Small intestine (tissue), 16 donors: ENCODE measurements around the gene SURF2. TPM values are rescaled to one million over a fixed set of nuclear protein-coding genes. Genes with fewer than 3 reads are reported as not detected.
"Not testable (repeated sequence)": the region's sequence is repeated elsewhere in the genome, so short reads cannot be mapped to it uniquely, and the experiment has no call there.

Source experiments
- DNase-seq, 2 donors: peaks; one replicate each; pipeline versions ENCODE4 v3.0.0 to v3.0.0-alpha.2; 2013
- FAIRE-seq: peaks from 2 replicates; lab custom pipeline; 2012; peaks lifted over from hg19 to GRCh38; lab: Jason Lieb, UNC
- H3K27ac ChIP-seq, 3 donors: one replicate each; pipeline ENCODE4 v1.5.1; 2013; ENCODE audit warnings: low read length in 2 of 3, mild to moderate bottlenecking in 2 of 3, control low read depth in 1 of 3, inconsistent platforms in 1 of 3, low read depth in 1 of 3, moderate library complexity in 1 of 3
- H3K27me3 ChIP-seq, 3 donors: one replicate each; pipeline ENCODE4 v1.6.1; 2013; ENCODE audit warnings: low read length in 3 of 3, inconsistent platforms in 1 of 3; ENCODE audit not compliant: control insufficient read depth in 3 of 3, insufficient read depth in 3 of 3
- H3K36me3 ChIP-seq, 3 donors: one replicate each; pipeline ENCODE4 v1.6.1; 2013; ENCODE audit warnings: low read length in 3 of 3, inconsistent platforms in 1 of 3, low read depth in 1 of 3, mild to moderate bottlenecking in 1 of 3, moderate library complexity in 1 of 3; ENCODE audit not compliant: control insufficient read depth in 3 of 3, insufficient read depth in 2 of 3
- H3K4me1 ChIP-seq, 3 donors: one replicate each; pipeline ENCODE4 v1.6.1; 2013; ENCODE audit warnings: low read length in 2 of 3, inconsistent platforms in 1 of 3, low read depth in 1 of 3, mild to moderate bottlenecking in 1 of 3, moderate library complexity in 1 of 3; ENCODE audit not compliant: control insufficient read depth in 3 of 3, insufficient read depth in 2 of 3
- H3K4me3 ChIP-seq, 3 donors: one replicate each; pipeline ENCODE4 v1.5.1; 2013; ENCODE audit warnings: low read length in 3 of 3, control low read depth in 1 of 3, inconsistent platforms in 1 of 3, low read depth in 1 of 3, mild to moderate bottlenecking in 1 of 3, moderate library complexity in 1 of 3
- H3K9me3 ChIP-seq, 2 donors: one replicate each; pipeline ENCODE4 v1.6.1; 2013; ENCODE audit warnings: low read depth in 1 of 2, low read length in 1 of 2; ENCODE audit not compliant: control insufficient read depth in 2 of 2, insufficient read depth in 1 of 2
- WGBS, 3 donors: extraction: QIAGEN DNeasy Blood & Tissue Kit; methylation state at CpG; one replicate each; pipeline ENCODE4 v1.1.7; 2013; 5-methylcytosine and 5-hydroxymethylcytosine counted together
- long read RNA-seq, 10 donors: transcript quantifications; one replicate each; lab custom pipeline, GENCODE V29; 2026
- polyA plus RNA-seq, 4 donors: library from polyadenylated mRNA; stranded (reverse) in 3 of 4; unstranded in 1 of 4; fragments of 200-250 nt in 3 of 4; fragments of 120-200 nt in 1 of 4; gene quantifications; one replicate each; pipeline versions ENCODE4 v1.2.1 to v1.2.3, GENCODE V29; 2013
- donor health status: healthy with polysubstance abuse.
- donor health status: control.
- donor health status: control.
- donor health status: Bipolar disorder and iron deficiency.
- donor health status: healthy.

SURF2 gene
- polyA plus RNA-seq: 10 to 100 TPM; 15.3 to 66.0 (median 42.6) TPM
- long read RNA-seq, donor 1, transcript SURF2-201 (6 exons, 842 nt): major isoform, 8 of 141 reads
- long read RNA-seq, donor 1, partial matches to known transcripts: 27 of 141 reads
- long read RNA-seq, donor 1, other reads (novel, unspliced or antisense): 106 of 141 reads
- long read RNA-seq, donor 2, transcript SURF2-201 (6 exons, 842 nt): major isoform, 8 of 62 reads
- long read RNA-seq, donor 2, partial matches to known transcripts: 54 of 62 reads
- long read RNA-seq, donor 2, other reads (novel, unspliced or antisense): 0 of 62 reads
- long read RNA-seq, donor 3, transcript SURF2-201 (6 exons, 842 nt): major isoform, 5 of 78 reads
- long read RNA-seq, donor 3, partial matches to known transcripts: 73 of 78 reads
- long read RNA-seq, donor 3, other reads (novel, unspliced or antisense): 0 of 78 reads
- long read RNA-seq, donor 4: 0 reads
- long read RNA-seq, donor 5, partial matches to known transcripts: 0 of 1 reads
- long read RNA-seq, donor 5, other reads (novel, unspliced or antisense): 0 of 1 reads
- long read RNA-seq, donor 6, partial matches to known transcripts: 63 of 66 reads
- long read RNA-seq, donor 6, other reads (novel, unspliced or antisense): 0 of 66 reads
- long read RNA-seq, donor 7: 0 reads
- long read RNA-seq, donor 8, partial matches to known transcripts: 0 of 1 reads
- long read RNA-seq, donor 8, other reads (novel, unspliced or antisense): 0 of 1 reads
- long read RNA-seq, donor 9, partial matches to known transcripts: 0 of 2 reads
- long read RNA-seq, donor 9, other reads (novel, unspliced or antisense): 0 of 2 reads
- long read RNA-seq, donor 10, transcript SURF2-201 (6 exons, 842 nt): major isoform, 5 of 99 reads
- long read RNA-seq, donor 10, partial matches to known transcripts: 94 of 99 reads
- long read RNA-seq, donor 10, other reads (novel, unspliced or antisense): 0 of 99 reads

- 0 to 1% (median 1%) methylated on average over 46 to 78 of the region's 78 CpGs for WGBS, 3 donors
These were observed at the start of gene SURF2, which contains the start of gene SURF1 for GRCh38 chr9:133356391-133357091. TSS of gene SURF2 (plus strand) at chr9:133356550. CDS start at chr9:133356593, 43 bp downstream. TSS of gene SURF1 (minus strand) at chr9:133356487. CDS start at chr9:133356453, 34 bp downstream.

GRCh38 chr9:133307301-133307700 lies 49.0 kb upstream of the SURF2 start:
- H3K27ac ChIP-seq: no peak overlapping the region

More at GRCh38 chr9:133356391-133357091, at the start of gene SURF2, which contains the start of gene SURF1:
- Histone ChIP-seq H3K27ac (peak within 1 kb of the TSS; percentile 15 to 75 (median 49)), H3K27me3 (no peaks in the 10 kb centered on the region), H3K4me3 (peak within 1 kb of the TSS; percentile 77 to 82 (median 79)), H3K9me3 (no peaks in the 10 kb centered on the region), H3K36me3 (peaks cover under 1 to 78% (median 7%) of the 10 kb centered on the region in 3 donors), H3K4me1 (peaks cover 0 to 52% (median 2%) of the 10 kb centered on the region in 3 donors)
- no peak for FAIRE-seq
- DNase-seq: peak; percentile 86 to 95

GRCh38 chr9:133309608-133310007 lies 46.7 kb upstream of the SURF2 start:
- no peak overlapping the region for H3K27ac ChIP-seq
- H3K4me3 ChIP-seq: no peak overlapping the region
- no peaks in the 10 kb centered on the region for H3K4me1 ChIP-seq
- WGBS, 3 donors: 82 to 89% (median 85%) methylated on average over 6 of the region's 6 CpGs
- H3K9me3 ChIP-seq: no peaks in the 10 kb centered on the region
- peaks cover 0 to 2% (median 0%) of the 10 kb centered on the region in 3 donors for H3K27me3 ChIP-seq
- DNase-seq (no peak), FAIRE-seq (no peak)
- no peaks in the 10 kb centered on the region for H3K36me3 ChIP-seq

More at GRCh38 chr9:133307301-133307700, 49.0 kb upstream of the SURF2 start:
- DNase-seq: no peak
- Histone ChIP-seq H3K36me3 (no peaks in the 10 kb centered on the region), H3K27me3 (peaks cover 0 to 2% (median 0%) of the 10 kb centered on the region in 3 donors), H3K4me1 (no peaks in the 10 kb centered on the region), H3K9me3 (no peaks in the 10 kb centered on the region), H3K4me3 (no peak overlapping the region)
- no peak for FAIRE-seq
- 75 to 83% (median 79%) methylated on average over 16 of the region's 16 CpGs for WGBS, 3 donors

- no peak overlapping the region for H3K27ac ChIP-seq
These were observed 40.4 kb upstream of the SURF2 start for GRCh38 chr9:133315997-133316396.

GRCh38 chr9:133317551-133317950 lies 38.8 kb upstream of the SURF2 start:
- H3K4me3 ChIP-seq, H3K27me3 ChIP-seq, H3K36me3 ChIP-seq, H3K9me3 ChIP-seq, FAIRE-seq, DNase-seq, H3K27ac ChIP-seq, H3K4me1 ChIP-seq: not testable (repeated sequence)
- WGBS, 3 donors: 76 to 82% (median 81%) methylated on average over 12 to 13 of the region's 13 CpGs

More at GRCh38 chr9:133315997-133316396, 40.4 kb upstream of the SURF2 start:
- WGBS, 3 donors: 77 to 85% (median 81%) methylated on average over 2 of the region's 2 CpGs
- DNase-seq: no peak
- Histone ChIP-seq H3K4me1 (no peaks in the 10 kb centered on the region), H3K36me3 (no peaks in the 10 kb centered on the region), H3K27me3 (no peaks in the 10 kb centered on the region), H3K9me3 (no peaks in the 10 kb centered on the region), H3K4me3 (no peak overlapping the region)
- no peak for FAIRE-seq

GRCh38 chr9:133320421-133320881 lies 35.9 kb upstream of the SURF2 start:
- no peaks in the 10 kb centered on the region for H3K36me3 ChIP-seq
- H3K9me3 ChIP-seq: peaks cover 0 to 11% of the 10 kb centered on the region in 2 donors
- H3K27ac ChIP-seq: no peak overlapping the region
- FAIRE-seq (no peak), DNase-seq (no peak)
- no peak overlapping the region for H3K4me3 ChIP-seq
- no peaks in the 10 kb centered on the region for H3K4me1 ChIP-seq
- H3K27me3 ChIP-seq: no peaks in the 10 kb centered on the region
- WGBS, 3 donors: 81 to 87% (median 85%) methylated on average over 13 of the region's 13 CpGs

- Histone ChIP-seq H3K27me3 (no peaks in the 10 kb centered on the region), H3K9me3 (peaks cover 0 to 11% of the 10 kb centered on the region in 2 donors), H3K4me1 (no peaks in the 10 kb centered on the region), H3K27ac (no peak overlapping the region), H3K36me3 (no peaks in the 10 kb centered on the region), H3K4me3 (no peak overlapping the region)
- 84 to 89% (median 87%) methylated on average over 13 of the region's 13 CpGs for WGBS, 3 donors
- no peak for DNase-seq
- FAIRE-seq: no peak
These were observed 34.9 kb upstream of the SURF2 start for GRCh38 chr9:133321411-133321935.
